ENCODE results near the gene YIF1A. TPM values are rescaled to one million over a fixed set of nuclear protein-coding genes. Genes with fewer than 3 reads are reported as not detected.

The YIF1A gene
- total and polyA plus RNA-seq, 4 donors, result 93.0 to 136 (median 117) TPM

GRCh38 chr11:66237867-66238266 is 51.1 kb downstream of the YIF1A start:
- Histone ChIP-seq H3K4me3 (ENCODE audit: low read depth in 1 of 3, low read length in 3 of 3) (no peak overlapping the region), H3K4me1 (ENCODE audit: control insufficient read depth in 4 of 4, insufficient read depth in 4 of 4, low read length in 3 of 4) (no peaks in the 10 kb centered on the region), H3K27me3 (ENCODE audit: control insufficient read depth in 4 of 4, insufficient read depth in 4 of 4, low read length in 3 of 4) (no peaks in the 10 kb centered on the region), H3K9me3 (ENCODE audit: control insufficient read depth in 4 of 4, low read length in 3 of 4) (no peaks in the 10 kb centered on the region), H3K9ac (ENCODE audit: low read depth in 1 of 2, low read length in 2 of 2) (no peak overlapping the region), H3K36me3 (ENCODE audit: control insufficient read depth in 4 of 4, insufficient read depth in 3 of 4, low read depth in 1 of 4, low read length in 3 of 4) (peaks cover 1 to 35% (median 5%) of the 10 kb centered on the region in 4 donors), H3K27ac (ENCODE audit: low read depth in 1 of 2, low read length in 2 of 2) (no peak overlapping the region)
- WGBS, result 97% methylated on average over 6 of the region's 6 CpGs
- no peak for DNase-seq (ENCODE audit: low spot score)
- no peak for TF ChIP-seq JUND (IDR thresholded peaks at IDR 0.05)
- TF ChIP-seq GABPA (IDR thresholded peaks at IDR 0.05 in 1 of 2, conservative IDR thresholded peaks at IDR 0.05 in 1 of 2), result no peak
- TF ChIP-seq HNF4A (conservative IDR thresholded peaks at IDR 0.05), result no peak
- no peak for TF ChIP-seq CTCF (IDR thresholded peaks at IDR 0.05; ENCODE audit: low read depth, low read length, missing input control)
- no peak for TF ChIP-seq RXRA (IDR thresholded peaks at IDR 0.05)
- no peak for TF ChIP-seq REST (IDR thresholded peaks at IDR 0.05)
- no peak for TF ChIP-seq MAX (IDR thresholded peaks at IDR 0.05)
- no peak for TF ChIP-seq TAF1 (conservative IDR thresholded peaks at IDR 0.05)
- no peak for TF ChIP-seq FOXA2 (IDR thresholded peaks at IDR 0.05)
- TF ChIP-seq SP1 (IDR thresholded peaks at IDR 0.05), result no peak
- no peak for TF ChIP-seq RAD21 (IDR thresholded peaks at IDR 0.05)
- no peak for TF ChIP-seq YY1 (IDR thresholded peaks at IDR 0.05)
- TF ChIP-seq ZBTB33 (IDR thresholded peaks at IDR 0.05), result no peak
- no peak for TF ChIP-seq HNF4G (IDR thresholded peaks at IDR 0.05)
- TF ChIP-seq NR2F2 (IDR thresholded peaks at IDR 0.05), result no peak

GRCh38 chr11:66235141-66235540 is 53.8 kb downstream of the YIF1A start:
- Histone ChIP-seq H3K4me3 (ENCODE audit: low read depth in 1 of 3, low read length in 3 of 3) (no peak overlapping the region), H3K36me3 (ENCODE audit: control insufficient read depth in 4 of 4, insufficient read depth in 3 of 4, low read depth in 1 of 4, low read length in 3 of 4) (peaks cover 3 to 37% (median 12%) of the 10 kb centered on the region in 4 donors), H3K27ac (ENCODE audit: low read depth in 1 of 2, low read length in 2 of 2) (no peak overlapping the region), H3K9me3 (ENCODE audit: control insufficient read depth in 4 of 4, low read length in 3 of 4) (no peaks in the 10 kb centered on the region), H3K4me1 (ENCODE audit: control insufficient read depth in 4 of 4, insufficient read depth in 4 of 4, low read length in 3 of 4) (no peaks in the 10 kb centered on the region), H3K9ac (ENCODE audit: low read depth in 1 of 2, low read length in 2 of 2) (no peak overlapping the region), H3K27me3 (ENCODE audit: control insufficient read depth in 4 of 4, insufficient read depth in 4 of 4, low read length in 3 of 4) (no peaks in the 10 kb centered on the region)
- no peak for DNase-seq (ENCODE audit: low spot score)
- WGBS, result 93% methylated on average over 11 of the region's 11 CpGs
- TF ChIP-seq YY1 (IDR thresholded peaks at IDR 0.05), result no peak
- no peak for TF ChIP-seq EGR1 (IDR thresholded peaks at IDR 0.05; ENCODE audit: low read depth in 2 of 2)
- no peak for TF ChIP-seq SP1 (IDR thresholded peaks at IDR 0.05)
- TF ChIP-seq REST (IDR thresholded peaks at IDR 0.05), result no peak
- no peak for TF ChIP-seq JUND (IDR thresholded peaks at IDR 0.05)
- TF ChIP-seq RAD21 (IDR thresholded peaks at IDR 0.05), result no peak
- TF ChIP-seq NR2F2 (IDR thresholded peaks at IDR 0.05), result no peak
- no peak for TF ChIP-seq HNF4G (IDR thresholded peaks at IDR 0.05)
- TF ChIP-seq RXRA (IDR thresholded peaks at IDR 0.05), result no peak
- no peak for TF ChIP-seq ZBTB33 (IDR thresholded peaks at IDR 0.05)
- no peak for TF ChIP-seq FOXA2 (IDR thresholded peaks at IDR 0.05)
